Measurements from ENCODE around the gene CLDN12. TPM values are rescaled to one million over a fixed set of nuclear protein-coding genes. Genes with fewer than 3 reads are reported as not detected.

The CLDN12 gene
- total and polyA plus RNA-seq, 2 of the 13 experiments (the other 11 are each of a cell fraction or from before 2014, with no cell fraction given): 44.1 to 114 TPM

GRCh38 chr7:90407484-90407821, 4.2 kb downstream of the CLDN12 start (continued):
- TF ChIP-seq ZBTB34 (CRISPR knock-in tag; IDR thresholded peaks at IDR 0.05) (0 out of 2 replicates have a peak, but pooled peaks have one; percentile 60), ARID5B (CRISPR knock-in tag; IDR thresholded peaks at IDR 0.05) (0 out of 2 replicates have a peak, but pooled peaks have one; percentile 12), ZNF234 (CRISPR knock-in tag; conservative IDR thresholded peaks at IDR 0.05) (no peak), PHF21A (CRISPR knock-in tag; IDR thresholded peaks at IDR 0.05) (peak; percentile 43; the same call in 1 of the 2 replicates), AKNA (CRISPR knock-in tag; IDR thresholded peaks at IDR 0.05; ENCODE audit: borderline replicate concordance) (no peak), TCF7 (IDR thresholded peaks at IDR 0.05; ENCODE audit: low read depth) (peak; percentile 35; the same call in 1 of the 2 replicates), GATAD2A (CRISPR knock-in tag; IDR thresholded peaks at IDR 0.05) (peak; percentile 49; the same call in 1 of the 2 replicates), SIX4 (CRISPR knock-in tag; IDR thresholded peaks at IDR 0.05) (no peak), ZNF281 (CRISPR knock-in tag; IDR thresholded peaks at IDR 0.05; ENCODE audit: borderline replicate concordance) (peak; percentile 22; the same call in 1 of the 2 replicates), THAP11 (CRISPR knock-in tag; IDR thresholded peaks at IDR 0.05) (0 out of 2 replicates have a peak, but pooled peaks have one; percentile 7), POLR2G (IDR thresholded peaks at IDR 0.05; ENCODE audit: low read depth, low read length) (no peak), RXRB (CRISPR knock-in tag; IDR thresholded peaks at IDR 0.05; ENCODE audit: borderline replicate concordance) (0 out of 2 replicates have a peak, but pooled peaks have one; percentile 25), ZNF550 (CRISPR knock-in tag; IDR thresholded peaks at IDR 0.05; ENCODE audit: borderline replicate concordance) (no peak), MAFK (conservative IDR thresholded peaks at IDR 0.05 in 1 of 2, IDR thresholded peaks at IDR 0.05 in 1 of 2; ENCODE audit: low read length in 2 of 2) (peak; percentile 77 to 86)

All from HepG2 (cell line).